ENCODE data around the gene PTCRA.

- no peak for TF ChIP-seq POLR2A (IDR thresholded peaks at IDR 0.05; ENCODE audit: borderline replicate concordance, extremely low read depth, insufficient read depth, insufficient read length)
- TF ChIP-seq EZH2phosphoT487 (IDR thresholded peaks at IDR 0.05; ENCODE audit: borderline replicate concordance), result no peak
- no peak for TF ChIP-seq CTCF (IDR thresholded peaks at IDR 0.05 in 2 of 3, conservative IDR thresholded peaks at IDR 0.05 in 1 of 3; ENCODE audit: borderline replicate concordance in 1 of 3, insufficient read depth in 1 of 3, low read depth in 2 of 3, low read length in 2 of 3)
- no peak for TF ChIP-seq CBX3 (IDR thresholded peaks at IDR 0.05; ENCODE audit: low read depth)
- TF ChIP-seq POLR2AphosphoS5 (IDR thresholded peaks at IDR 0.05; ENCODE audit: low read depth, low read length), result no peak
- TF ChIP-seq JUND (IDR thresholded peaks at IDR 0.05), result no peak
- TF ChIP-seq ZNF274 (IDR thresholded peaks at IDR 0.05; ENCODE audit: low read depth, low read length), result no peak
- no peak for TF ChIP-seq CEBPB (IDR thresholded peaks at IDR 0.05; ENCODE audit: low read depth)
- no peak for TF ChIP-seq EZH2 (IDR thresholded peaks at IDR 0.05)
- no peak for TF ChIP-seq RAD21 (IDR thresholded peaks at IDR 0.05; ENCODE audit: low read depth)
Observed at GRCh38 chr6:42971746-42972327, 56.0 kb downstream of the PTCRA start.
